NCI-H226 (cell line): Measurements from ENCODE around the gene FAIM2.
"Not testable (repeated sequence)": the region's sequence is repeated elsewhere in the genome, so short reads cannot be mapped to it uniquely, and the experiment has no call there.

Experiments
- DNase-seq: peaks from one replicate; pipeline ENCODE4 v3.0.0-alpha.2; 2015

The FAIM2 gene

DNA sequence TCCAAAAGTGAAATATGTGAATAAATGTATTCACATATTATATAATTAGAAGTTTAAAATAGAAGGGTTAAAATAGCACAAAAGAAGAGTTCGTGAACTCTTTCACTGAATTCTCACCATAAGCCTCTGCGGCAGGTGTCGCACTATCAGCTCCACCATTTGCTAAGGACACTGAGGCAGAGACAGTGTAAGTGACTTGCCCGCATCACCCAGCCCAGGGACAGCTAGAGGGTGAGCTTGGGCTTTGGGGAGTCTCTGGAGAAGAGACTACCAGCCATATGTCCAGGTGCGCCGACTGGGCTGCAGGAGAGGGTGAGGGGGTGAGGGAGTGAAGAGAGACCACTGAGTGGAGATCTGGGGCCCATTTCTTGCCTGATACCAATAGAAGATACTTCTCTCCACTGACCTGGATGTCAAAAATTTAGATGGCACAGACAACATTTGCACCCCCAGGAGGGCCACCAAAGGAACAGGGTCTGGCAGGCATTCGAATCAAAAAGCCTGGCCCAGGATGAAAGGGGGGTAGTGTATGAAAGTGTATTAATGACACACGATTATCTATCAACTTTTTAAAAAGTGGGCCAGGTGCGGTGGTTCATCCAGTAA lies 28.5 kb downstream of the FAIM2 start:
- DNase-seq = no peak

DNA sequence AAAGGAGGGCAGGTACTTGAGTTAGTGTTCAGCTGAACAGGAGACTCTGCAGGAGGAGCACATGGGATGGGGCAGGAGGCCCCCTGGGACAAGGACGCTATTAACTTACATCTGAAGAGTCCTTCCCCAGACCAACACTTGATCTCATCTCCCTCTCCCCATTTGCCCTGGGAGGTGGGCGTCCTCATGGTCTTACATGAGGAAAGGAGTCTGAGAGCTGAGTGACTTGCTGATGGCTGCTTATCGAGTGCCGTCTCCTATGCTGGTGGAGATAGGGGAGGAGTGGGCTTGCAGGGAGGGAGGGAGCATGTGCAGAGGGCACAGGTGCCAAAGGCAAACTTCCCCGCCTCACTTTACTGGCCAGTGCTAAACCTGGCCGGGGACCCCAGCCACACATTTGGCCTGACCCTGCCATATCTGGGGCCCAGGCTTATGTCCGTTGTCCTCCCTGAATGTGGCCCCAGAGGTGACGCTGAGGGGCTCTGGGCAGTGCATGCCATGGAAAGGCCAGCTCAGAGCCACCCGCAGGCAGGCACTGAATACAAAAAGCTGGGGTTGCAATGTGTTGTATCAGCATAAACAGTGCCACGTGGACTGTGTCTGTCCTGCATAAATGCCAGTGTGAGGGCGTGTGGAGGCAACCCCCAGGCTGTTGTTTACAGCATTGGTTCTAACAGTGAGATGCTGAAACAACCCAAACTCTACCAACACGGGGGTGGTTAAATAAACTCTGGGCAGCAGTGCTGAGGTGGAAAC lies 29.4 kb downstream of the FAIM2 start:
- DNase-seq = no peak

DNA sequence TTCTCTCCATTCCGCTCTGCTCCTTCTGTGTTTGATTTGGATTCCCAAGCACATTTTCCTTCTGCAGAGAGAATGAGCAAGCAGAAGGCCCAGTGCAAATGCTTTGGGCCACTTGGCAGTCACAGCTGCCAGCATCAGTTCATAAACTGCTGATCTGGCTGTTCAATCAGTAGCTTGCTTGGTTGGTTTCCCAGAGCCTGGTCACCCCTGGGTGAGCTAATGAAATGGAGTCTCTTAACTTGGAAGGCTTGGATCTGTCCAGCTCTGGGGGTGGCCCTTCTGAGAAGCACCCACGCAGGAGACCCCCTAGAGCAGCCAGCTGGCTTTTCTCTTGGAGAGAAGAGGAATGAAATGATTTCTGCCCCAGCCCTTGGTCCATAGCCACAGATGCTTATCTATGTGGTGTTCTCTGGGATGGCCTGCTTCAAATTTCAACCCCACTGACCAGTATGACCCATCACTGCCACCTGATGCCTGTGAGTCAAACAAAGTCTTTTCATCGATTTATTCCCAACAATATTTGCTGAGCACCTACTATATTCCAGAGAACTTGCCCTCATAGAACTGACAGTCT lies 30.3 kb downstream of the FAIM2 start:
- DNase-seq = no peak

DNA sequence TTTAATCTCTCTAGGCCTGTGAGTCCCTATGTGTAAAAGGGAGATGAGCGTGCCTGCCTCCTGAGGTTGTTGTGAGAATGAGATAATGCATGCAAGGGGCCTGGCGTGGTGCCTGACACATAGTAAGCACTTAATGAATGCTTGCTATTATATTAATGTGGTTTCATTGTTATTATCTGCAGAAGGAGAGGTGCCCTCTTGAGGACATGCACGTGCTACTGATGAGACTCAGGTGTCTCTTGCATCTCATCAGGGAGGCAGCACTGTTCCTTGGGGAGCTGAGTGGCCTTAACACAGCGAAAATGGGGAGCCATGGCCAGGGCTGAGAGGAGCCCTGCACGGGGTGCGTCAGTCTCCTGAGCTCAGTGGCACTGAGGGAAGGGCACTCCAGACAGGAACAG lies 30.9 kb downstream of the FAIM2 start:
- peak; percentile 81 for DNase-seq

DNA sequence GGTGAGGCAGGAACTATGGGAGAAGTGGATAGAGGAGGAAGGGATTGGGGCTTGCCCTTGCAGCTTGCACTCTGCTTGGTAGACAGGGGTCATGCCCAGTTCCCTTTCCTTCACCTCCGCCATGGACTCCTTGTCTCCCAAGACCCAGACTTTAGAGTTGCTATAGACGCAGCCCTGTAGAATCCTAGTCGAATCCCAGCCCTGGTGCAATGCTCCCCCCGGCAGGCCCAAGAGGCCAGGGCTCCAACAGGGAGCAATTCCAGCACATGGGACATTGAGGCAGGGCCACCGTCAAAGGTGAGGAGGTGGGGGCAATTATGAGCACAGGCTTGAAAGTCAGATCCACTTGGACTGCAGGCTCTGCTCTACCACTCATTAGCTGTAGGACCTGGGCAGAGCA lies 31.3 kb downstream of the FAIM2 start:
- no peak for DNase-seq

DNA sequence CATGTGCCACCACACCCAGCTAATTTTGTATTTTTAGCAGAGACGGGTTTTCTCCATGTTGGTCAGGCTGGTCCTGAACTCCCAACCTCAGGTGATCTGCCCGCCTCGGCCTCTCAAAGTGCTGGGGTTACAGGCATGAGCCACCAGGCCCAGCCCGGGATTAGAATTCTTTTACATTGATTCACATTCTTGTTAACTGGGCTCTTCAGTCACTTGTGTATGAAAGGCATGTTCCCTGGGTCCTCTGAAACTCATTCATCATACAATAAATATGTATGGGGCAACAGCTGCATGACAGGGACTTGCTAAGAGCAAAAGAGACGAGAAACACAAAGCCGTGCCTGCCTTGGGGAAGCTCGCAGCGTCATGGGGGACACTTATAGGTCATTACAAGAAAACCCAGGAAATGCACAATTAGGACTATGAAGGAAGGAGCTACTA lies 31.9 kb downstream of the FAIM2 start:
- DNase-seq = peak; percentile 36

DNA sequence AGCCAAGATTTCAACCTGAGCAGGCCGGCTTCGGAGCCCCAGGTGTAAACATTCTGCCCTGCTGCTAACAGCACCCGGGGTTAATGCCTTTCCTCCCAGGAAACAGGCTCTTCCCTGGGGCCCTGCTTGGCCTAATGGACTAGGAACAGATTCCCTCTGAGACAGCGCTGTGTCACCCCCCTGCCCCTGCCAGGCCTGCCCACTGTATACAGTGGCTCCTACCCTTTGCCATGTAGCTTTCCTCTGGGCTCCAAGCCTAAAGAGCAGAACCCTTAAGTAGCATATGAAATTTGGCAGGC lies 32.5 kb downstream of the FAIM2 start:
- DNase-seq = no peak

DNA sequence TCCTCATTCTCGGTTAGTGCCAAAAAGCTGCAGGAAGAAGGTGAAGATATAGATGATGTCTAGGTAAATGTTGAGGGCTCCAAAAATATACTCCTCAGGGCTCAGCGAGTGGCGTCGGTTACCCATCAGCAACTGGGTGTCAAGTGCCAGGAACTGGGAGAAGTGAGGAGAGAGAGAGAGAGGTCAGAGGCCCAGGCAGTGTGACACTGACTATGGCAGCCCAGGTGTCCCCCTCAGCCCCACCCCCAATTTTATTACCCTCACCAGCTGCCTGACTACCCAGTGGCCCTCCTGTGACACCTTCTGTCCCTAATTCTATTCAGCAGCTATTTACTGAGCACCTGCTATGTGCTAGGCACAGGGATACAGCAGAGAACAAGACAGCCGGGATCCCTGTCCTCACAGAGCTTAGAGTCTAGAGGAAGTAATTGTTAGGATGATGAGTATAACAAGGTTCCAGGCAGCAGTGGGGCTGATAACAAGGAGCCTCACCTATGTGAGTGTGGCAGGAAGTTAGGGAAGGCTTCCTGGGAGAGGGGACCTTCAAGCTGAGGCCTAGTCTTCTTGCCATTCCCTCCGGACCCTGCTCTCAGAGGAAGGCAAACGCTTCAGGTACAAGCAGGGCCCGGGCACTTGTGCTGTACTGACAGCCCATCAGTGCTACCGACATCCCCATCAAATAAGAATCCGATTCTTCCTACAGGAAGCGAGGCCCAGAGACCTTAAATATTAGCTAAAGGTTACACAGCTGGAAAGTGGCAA lies 33.0 kb downstream of the FAIM2 start:
- DNase-seq = no peak

DNA sequence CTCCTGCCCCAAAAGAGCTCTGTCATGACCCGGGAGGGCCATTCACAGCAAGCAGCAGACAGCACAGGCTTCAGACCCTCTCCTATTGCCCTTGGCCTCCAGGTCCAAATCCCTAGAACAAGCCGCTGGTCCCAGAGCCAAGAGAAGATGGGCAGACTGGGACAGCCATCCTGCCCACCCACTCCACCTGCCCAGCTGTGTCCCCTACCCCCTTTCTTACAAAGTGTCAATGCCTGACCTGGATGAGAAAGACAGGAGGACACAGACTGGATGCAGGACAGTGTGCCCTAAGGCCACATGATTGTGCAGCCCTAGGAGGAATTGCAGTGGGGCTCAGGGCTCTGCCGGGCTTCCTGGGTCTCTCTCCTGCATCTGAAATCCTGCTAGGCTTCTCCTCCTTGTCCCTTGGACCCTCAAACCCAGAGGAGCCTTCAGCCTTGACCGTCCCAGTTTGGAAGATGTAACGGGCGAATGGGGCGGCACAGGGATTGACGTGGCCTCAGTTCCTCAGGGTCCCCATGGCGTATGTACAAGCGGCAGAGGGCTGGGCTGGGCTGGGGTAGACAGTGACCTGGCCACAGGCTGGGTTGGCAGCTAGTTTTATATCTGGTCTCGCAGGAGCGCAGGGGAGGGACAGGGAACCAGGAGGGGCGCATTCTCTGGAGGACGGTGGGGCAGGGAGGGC lies 33.7 kb downstream of the FAIM2 start:
- no peak for DNase-seq

DNA sequence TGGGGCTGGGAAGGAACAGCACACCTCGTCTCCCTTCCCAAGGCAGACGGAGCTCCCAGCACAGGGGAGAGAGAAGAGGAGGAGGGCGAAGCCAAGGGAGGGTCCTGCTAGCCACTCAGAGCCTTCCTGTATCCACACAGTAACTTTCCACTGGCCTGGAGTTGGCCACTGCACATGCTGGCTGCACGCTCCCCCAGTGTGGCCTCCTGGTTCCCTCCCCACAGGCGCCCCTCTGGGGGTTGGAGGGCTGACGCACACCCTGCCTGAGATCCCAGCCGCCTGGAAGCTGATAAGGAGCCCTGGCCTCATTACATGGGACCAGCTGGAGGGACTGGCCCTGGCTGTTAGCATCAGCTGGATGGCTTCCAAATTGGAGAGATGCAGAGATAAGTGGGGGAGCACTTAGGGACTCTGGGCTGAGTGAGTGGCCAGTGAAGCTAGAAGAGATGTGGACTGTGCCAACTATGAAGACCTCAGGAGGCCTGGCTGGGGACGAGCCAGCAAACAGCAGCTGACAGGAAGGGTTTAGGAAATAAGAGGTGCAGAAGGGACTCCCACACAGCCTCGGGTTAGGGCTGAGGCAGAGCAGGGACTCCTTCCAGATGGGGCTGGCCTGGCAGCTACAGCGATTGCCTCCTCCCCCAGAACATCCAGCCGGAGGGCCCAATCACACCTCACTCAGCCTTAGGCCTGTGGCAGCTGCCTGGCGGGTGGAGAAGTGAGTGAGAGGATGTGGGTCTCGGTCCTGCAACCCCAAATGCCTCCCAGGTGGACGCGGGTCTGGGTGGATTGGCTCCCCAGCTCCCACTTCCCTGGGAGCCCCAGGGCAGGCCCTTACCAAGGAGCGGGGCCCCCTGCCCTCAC lies 34.5 kb downstream of the FAIM2 start:
- DNase-seq = peak; percentile 100

DNA sequence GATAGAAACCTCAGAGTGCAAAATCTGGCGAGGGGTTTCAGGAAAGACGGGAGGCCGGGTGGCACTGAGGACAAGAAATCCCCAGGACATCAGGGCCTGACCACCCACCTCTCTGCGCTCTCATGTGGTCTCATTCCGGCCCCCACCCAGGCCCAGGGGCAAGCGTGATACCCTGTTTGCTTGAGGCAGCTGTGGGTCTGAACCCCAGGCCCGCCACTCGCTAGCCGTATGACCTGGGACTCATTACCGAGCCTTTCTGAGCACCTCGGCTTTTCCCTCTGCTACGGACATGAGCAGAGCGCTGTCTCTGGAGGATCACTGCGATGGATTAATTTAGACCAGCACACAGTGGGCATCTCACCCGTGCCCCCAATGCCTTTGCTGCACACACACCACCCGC lies 35.3 kb downstream of the FAIM2 start:
- DNase-seq = no peak

DNA sequence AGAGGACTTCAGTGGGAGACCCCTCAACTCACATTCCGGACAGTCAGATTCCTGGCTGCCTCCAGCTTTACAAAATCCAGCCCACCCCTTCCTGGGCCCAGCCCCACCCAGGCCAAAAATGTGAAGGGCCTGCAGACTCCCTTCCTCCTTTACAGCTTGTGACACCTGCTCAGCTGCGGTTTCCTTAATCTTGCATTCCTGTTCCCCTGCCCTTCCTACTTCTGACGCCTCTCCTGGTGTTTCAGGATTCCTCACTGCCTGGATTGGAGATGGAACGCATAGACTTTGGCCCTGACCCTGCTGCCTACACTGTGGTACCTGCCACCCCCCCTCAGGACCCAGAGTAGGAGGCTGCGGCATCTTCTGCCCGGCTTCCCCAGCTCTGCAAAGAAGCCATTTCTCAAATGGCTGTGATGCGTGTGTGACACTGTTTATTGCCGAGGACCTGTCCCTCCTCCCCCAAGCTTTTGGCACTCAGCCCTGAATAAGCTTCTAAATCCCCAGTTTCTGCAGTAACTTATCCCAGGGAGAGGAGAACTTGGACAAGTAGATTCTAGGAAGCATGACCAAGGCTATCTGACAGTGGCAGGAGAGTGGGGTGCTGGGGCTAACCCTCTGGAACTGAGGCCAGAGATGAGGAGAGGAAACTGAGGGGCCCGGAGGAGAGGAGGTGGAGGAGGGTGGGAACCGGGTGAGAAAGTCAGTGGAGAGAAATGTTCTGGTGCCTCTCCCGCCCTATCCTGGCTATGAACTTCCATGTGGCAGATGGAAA lies 35.9 kb downstream of the FAIM2 start:
- DNase-seq = peak; percentile 99

DNA sequence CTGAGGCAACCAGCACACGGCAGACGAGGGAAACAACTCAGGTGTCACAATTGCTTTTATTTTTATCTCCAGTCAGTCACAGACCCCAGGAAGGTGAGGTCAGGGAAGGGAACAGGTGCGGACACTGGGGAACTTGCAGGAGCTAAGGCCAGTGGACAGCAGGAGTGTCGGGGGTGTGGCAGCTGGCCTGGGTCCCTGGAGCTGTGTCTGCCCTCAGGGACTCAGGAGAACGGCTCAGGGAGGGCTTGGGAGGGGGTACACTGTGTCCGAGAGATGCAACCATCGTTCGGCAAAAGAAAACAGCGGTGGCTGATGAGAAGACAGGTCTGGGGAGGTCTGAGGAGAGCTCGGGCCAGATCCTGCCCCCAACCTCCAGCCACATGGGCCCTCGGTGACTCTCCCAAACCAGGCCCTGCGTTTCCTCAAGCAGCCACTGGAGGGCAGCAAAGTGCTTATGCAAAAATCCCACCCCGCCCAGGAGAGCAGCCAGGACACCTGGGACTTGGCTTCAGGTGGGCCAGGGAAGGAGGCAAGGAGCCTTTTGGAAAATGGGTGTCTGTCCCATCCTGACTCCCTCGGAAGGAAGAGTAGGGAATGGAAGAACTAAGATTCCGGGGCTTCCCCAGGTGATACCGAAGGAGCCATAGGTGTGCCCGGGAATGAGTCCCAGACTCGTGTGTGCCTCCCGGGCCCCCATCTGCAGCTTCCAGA lies 36.7 kb downstream of the FAIM2 start:
- peak; percentile 70 for DNase-seq

DNA sequence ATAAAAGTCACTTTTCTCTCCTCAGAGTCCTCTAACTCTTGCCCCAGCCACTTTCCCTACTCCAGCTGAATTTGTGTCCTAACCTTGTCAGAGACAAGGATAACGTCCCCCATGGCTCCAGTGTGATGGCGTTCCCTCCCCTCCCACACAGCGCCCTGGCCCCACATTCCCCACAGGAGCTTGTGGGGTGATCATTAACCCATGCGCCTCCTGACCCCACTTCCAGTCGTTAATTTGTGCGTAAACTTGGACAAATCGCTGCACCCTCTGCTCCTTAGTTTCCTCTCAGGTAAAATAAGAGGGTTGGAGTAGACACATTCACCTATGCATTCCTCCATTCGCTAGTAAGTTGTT lies 37.9 kb downstream of the FAIM2 start:
- DNase-seq = no peak

DNA sequence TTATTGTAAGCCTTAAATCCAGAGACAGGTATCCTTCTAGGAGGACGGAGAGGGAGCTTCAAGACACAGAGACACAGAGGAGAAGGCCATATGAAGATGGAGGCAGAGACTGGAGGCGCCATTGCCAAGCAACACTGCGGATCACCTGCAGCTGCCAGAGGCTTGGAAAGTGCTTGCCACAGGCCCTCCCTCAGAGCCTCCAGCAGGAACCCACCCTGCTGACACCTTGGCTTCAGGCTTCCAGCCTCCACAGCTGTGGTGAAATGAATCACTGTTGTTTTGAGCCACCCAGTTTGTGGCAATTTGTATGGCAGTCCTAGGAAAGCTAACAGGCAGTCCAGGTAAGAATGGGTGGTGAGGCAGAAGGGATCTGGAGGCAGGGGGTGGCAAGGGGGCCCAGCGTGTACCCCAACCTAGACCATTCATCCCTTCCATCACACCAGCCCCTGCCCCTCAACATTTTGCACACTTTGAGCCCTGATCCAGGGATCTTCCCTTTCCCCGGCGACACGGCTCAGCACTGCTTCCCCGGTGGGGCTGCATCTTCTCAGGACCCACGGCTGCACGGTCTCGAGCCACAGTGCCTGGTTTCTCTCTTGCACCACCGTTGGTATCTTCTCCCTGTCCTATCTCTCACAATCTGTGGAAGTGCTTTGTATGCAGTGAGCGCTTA lies 38.5 kb downstream of the FAIM2 start:
- no peak for DNase-seq

DNA sequence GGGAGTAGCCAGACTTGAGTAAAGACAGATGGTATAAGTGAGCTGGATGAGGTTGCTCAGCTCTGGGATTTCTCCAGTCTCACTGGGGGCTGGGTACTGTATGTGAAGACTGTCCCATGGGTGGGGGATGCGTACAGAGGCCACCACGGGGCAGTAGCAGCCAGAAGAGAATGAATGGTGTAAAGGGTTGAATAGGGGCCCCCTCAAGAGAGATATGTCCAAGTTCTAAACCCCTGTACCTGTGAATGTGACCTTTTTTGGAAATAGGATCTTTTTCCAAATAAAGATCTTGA lies 39.0 kb downstream of the FAIM2 start:
- no peak for DNase-seq

DNA sequence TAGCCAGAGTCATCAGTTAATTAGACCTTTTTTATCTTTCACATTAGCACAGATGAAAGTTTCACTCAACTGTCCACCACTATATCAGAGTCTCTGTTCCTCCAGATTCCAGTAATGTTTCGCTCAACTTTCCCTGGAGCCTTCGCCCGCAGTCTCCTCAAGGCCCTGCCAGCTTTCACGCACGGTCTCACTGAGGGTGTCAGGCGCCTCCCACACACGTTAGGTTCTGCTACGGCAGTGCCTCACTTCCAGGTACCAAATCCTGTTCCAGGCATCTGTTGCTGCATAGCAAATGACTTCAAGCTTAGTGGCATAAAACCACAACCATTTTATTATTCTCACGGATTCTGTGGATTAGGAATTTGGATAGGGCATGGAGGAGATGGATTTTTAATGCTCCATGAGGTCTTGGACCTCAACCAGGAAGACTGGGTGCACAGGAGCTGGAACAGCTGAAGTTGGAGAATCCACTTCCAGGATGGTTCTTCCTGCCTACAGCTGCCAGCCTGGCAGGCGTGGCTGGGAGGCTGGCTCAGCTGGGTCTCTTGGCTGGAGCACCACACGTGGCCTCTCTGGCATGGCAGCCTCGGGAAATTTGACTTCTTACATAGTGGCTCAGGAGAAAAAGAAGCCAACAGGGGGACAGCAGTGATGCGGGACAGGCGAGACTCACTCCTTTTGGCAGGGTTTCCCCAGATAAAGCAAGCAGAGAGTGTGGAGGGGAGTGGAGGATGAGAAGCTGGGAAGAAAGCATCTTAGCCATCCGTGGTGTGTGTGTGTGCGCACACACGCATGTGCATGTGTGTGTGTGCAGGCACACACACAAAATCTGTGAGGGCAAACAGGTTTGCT lies 39.5 kb downstream of the FAIM2 start:
- DNase-seq = no peak

DNA sequence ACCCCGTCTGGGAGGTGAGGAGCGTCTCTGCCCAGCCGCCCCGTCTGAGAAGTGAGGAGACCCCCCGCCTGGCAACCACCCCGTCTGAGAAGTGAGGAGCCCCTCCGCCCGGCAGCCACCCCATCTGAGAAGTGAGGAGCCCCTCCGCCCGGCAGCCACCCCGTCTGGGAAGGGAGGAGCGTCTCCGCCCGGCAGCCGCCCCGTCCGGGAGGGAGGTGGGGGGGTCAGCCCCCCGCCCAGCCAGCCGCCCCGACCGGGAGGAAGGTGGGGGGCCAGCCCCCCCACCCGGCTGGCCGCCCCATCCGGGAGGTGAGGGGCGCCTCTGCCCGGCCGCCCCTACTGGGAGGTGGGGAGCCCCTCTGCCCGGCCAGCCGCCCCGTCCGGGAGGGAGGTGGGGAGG lies 42.8 kb downstream of the FAIM2 start:
- not testable (repeated sequence) for DNase-seq

DNA sequence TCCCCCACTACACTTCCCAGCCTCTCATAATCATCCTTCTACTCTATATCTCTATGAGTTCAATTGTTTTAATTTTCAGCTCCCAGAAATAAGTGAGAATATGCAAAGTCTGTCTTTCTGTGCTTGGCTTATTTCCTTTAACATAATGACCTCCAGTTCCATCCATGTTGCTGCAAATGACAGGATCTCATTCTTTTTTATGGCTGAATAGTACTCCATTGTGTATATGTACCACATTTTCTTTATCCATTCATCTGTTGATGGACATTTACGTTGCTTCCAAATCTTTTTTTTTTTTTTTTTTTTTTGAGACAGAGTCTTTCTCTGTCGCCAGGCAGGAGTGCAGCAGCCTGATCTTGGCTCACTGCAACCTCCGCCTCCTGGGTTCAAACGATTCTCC lies 47.8 kb downstream of the FAIM2 start:
- not testable (repeated sequence) for DNase-seq

DNA sequence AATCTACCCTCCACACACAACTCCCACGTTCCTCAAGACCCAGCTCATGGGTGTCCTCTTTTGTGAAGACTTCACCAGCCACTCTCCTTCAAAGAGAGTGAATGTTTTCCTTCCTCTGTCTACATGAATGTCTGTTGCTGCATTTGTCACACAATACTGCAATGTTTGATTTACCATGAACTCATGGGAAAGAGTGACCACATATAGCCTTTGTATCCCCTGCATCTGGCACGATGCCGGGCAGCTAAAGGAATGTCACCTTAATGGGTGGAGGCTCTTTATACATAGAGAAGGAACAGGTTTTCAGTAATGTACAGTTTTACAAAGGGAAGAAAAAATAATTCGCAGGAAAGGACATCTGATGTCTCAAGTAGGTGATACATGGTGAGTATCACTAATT lies 48.7 kb downstream of the FAIM2 start:
- no peak for DNase-seq
